Testis (tissue), 3 donors: ENCODE measurements around the gene AUTS2. TPM values are rescaled to one million over a fixed set of nuclear protein-coding genes. Genes with fewer than 3 reads are reported as not detected.

Experiments
- DNase-seq: peaks from one replicate; pipeline ENCODE4 v3.0.0-alpha.2; 2019
- H3K27ac ChIP-seq, 2 donors: fragments of 200-600 bp; sonication (generic); one replicate each; pipeline ENCODE4 v1.5.1; 2019
- H3K27me3 ChIP-seq: fragments of 200-600 bp; sonication (generic); one replicate; pipeline ENCODE4 v1.5.1; 2019
- H3K36me3 ChIP-seq: fragments of 200-600 bp; sonication (generic); one replicate; pipeline ENCODE4 v1.5.1; 2017; ENCODE audit warnings: low read depth; ENCODE audit errors: missing control alignments
- H3K4me1 ChIP-seq: fragments of 200-600 bp; sonication (generic); one replicate; pipeline ENCODE4 v1.5.1; 2019
- H3K4me3 ChIP-seq, 2 donors: fragments of 200-600 bp; sonication (generic); one replicate each; pipeline ENCODE4 v1.5.1; 2017 to 2019
- H3K9me3 ChIP-seq: fragments of 200-600 bp; sonication (generic); one replicate; pipeline ENCODE4 v1.5.1; 2017
- POLR2A ChIP-seq: fragments of 450-650 bp; IDR thresholded peaks from one replicate; pipeline ENCODE4 v1.6.1; 2017; ENCODE audit warnings: antibody characterized with exemption, mild to moderate bottlenecking, moderate library complexity
- WGBS, 2 donors: methylation state at CpG; one replicate each; pipeline ENCODE4 v1.1.5; 2018; 5-methylcytosine and 5-hydroxymethylcytosine counted together
- intact Hi-C: fragments of 100-400 bp; cut with DNase I; formaldehyde crosslinking; loops from one replicate; pipeline ENCODE4 v1.15.1; 2023; ENCODE audit warnings: low total_unique reads
- polyA plus RNA-seq: library from polyadenylated mRNA; stranded (reverse); fragments of 350-450 nt; fragmentation: Illumina TruSeq; extraction: RNeasy Lipid Tissue Mini Kit (QIAGEN cat#74804); gene quantifications from one replicate; pipeline ENCODE4 v1.2.3, GENCODE V29; 2014; ENCODE audit warnings: low read depth, low replicate concordance; ENCODE audit not compliant: insufficient read depth
- total RNA-seq, 2 donors: library from RNA; depleted of rRNA; stranded (reverse); fragments of >200 nt; gene quantifications; one replicate each; pipeline ENCODE4 v1.2.3, GENCODE V29; 2016
- TF ChIP-seq, protein P1 (sequence below), 3 experiments: fragments of 450-650 bp in 2 of 3; fragments of 200-600 bp in 1 of 3; sonication (generic) in 1 of 3; IDR thresholded peaks; one replicate each; pipeline ENCODE4 v1.5.1; 2016 to 2019; ENCODE audit warnings: antibody characterized with exemption in 3 of 3, mild to moderate bottlenecking in 2 of 3, moderate library complexity in 1 of 3

The AUTS2 gene
- total and polyA plus RNA-seq, 3 donors from 2014 or later: 21.3 to 75.5 (median 56.1) TPM

DNA sequence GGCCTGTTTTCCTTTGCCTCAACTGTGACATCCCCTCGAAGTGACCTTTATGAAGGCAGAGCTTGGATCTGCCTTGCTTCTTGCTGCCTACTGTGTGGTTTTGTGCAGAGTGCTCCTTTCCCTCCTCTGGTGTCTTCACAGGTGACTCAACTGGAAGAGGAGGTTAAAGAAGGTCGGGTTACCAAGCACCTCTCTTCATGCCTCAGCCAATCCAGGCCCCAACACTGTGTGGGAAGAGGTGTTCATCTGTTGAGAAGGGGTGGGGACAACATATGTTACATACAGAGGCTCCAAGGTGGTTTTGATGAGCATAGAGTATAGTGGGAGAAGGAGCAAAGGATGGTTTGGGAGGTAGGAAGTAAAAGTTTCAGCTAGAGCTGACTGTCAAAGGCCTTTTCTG, 155.7 kb downstream of the AUTS2 start:
- Histone ChIP-seq H3K4me1 (peaks cover 13% of the 10 kb centered on the region), H3K27ac (no peak overlapping the region)

DNA sequence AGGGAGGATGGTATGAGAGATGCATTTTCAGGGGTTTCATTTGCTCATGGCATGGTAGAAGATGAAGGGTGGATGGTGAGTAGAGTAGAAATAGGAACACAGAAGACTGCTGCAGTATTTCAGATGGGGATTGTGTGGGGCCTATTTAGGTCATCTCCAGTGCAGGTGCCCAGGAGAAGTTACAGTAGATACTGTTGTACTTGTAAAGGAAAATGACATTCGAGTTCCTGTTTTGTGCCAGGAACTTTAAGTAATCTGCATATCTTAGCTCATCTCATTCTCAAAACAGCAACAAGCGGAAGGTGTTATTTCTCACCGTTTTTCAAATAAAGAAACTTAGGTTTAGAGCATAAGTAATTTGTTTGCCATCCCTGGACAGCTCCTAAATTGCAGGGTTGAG, 156.2 kb downstream of the AUTS2 start:
- H3K4me3 ChIP-seq: no peak overlapping the region
- H3K27ac ChIP-seq: no peak overlapping the region
- no peak for TF ChIP-seq POLR2A
- TF ChIP-seq, protein P1, sequence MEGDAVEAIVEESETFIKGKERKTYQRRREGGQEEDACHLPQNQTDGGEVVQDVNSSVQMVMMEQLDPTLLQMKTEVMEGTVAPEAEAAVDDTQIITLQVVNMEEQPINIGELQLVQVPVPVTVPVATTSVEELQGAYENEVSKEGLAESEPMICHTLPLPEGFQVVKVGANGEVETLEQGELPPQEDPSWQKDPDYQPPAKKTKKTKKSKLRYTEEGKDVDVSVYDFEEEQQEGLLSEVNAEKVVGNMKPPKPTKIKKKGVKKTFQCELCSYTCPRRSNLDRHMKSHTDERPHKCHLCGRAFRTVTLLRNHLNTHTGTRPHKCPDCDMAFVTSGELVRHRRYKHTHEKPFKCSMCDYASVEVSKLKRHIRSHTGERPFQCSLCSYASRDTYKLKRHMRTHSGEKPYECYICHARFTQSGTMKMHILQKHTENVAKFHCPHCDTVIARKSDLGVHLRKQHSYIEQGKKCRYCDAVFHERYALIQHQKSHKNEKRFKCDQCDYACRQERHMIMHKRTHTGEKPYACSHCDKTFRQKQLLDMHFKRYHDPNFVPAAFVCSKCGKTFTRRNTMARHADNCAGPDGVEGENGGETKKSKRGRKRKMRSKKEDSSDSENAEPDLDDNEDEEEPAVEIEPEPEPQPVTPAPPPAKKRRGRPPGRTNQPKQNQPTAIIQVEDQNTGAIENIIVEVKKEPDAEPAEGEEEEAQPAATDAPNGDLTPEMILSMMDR (IDR thresholded peaks at IDR 0.05): no peak
- H3K36me3 ChIP-seq: no peaks in the 10 kb centered on the region
- intact Hi-C loops: no loop called here
- no peaks in the 10 kb centered on the region for H3K27me3 ChIP-seq
- WGBS, 2 donors: 75 to 77% methylated on average over 3 of the region's 3 CpGs
- no peaks in the 10 kb centered on the region for H3K9me3 ChIP-seq
- no peak for DNase-seq
- peaks cover 13% of the 10 kb centered on the region for H3K4me1 ChIP-seq

More for the DNA sequence above, 155.7 kb downstream of the AUTS2 start:
- Histone ChIP-seq H3K36me3 (no peaks in the 10 kb centered on the region), H3K4me3 (no peak overlapping the region), H3K9me3 (no peaks in the 10 kb centered on the region), H3K27me3 (no peaks in the 10 kb centered on the region)
- no peak for DNase-seq
- intact Hi-C loops: no loop called here
- TF ChIP-seq, protein P1 (IDR thresholded peaks at IDR 0.05): no peak
- no peak for TF ChIP-seq POLR2A
- WGBS, 2 donors: 71 to 83% methylated on average over 2 of the region's 2 CpGs

DNA sequence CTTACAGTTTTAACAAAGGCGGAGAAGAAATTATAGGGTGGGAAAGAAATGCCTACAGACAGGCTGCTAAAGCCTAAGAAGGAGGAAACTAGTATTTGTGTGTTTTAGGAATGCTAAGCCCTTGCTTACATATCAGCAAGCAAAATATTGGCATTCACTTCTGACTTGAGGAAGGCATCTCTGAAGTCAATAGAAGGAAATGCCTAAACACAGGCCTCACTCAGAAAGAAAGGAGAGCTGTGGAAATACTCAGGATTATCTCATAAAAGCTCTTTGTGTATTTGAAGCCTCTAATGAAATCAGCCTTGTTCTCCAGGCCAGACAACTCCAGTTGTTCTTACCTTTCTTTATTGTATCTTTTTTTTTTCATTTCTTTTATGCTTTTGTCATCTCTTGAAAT, 158.0 kb downstream of the AUTS2 start:
- DNase-seq: no peak
- intact Hi-C loops: no loop called here
- Histone ChIP-seq H3K36me3 (no peaks in the 10 kb centered on the region), H3K4me1 (peaks cover 13% of the 10 kb centered on the region), H3K4me3 (no peak overlapping the region), H3K9me3 (no peaks in the 10 kb centered on the region), H3K27ac (no peak overlapping the region), H3K27me3 (no peaks in the 10 kb centered on the region)
- WGBS, 2 donors: 85 to 89% methylated on average over 1 of the region's 1 CpG
- TF ChIP-seq POLR2A: no peak
- TF ChIP-seq, protein P1 (IDR thresholded peaks at IDR 0.05): no peak

DNA sequence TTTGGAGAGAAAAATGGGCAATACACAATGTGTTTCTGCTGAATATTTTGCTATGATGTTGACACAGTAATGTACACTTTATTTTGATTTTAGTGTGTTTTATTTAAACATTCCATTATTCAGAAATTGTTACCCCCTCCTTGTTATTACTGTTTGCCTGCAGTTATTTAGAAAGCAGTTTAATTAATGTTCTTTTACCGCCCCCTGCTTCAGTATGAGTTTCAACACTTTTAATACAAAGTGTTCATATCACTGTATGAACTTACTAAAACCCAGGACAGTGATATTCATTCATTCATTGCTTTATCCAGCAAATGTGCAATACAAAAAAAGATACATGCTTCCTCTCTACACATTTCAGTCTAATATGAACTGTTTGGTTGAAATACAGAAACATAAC, 159.3 kb downstream of the AUTS2 start:
- H3K27me3 ChIP-seq: no peaks in the 10 kb centered on the region
- 71 to 76% methylated on average over 1 of the region's 1 CpG for WGBS, 2 donors
- H3K4me3 ChIP-seq: no peak overlapping the region
- H3K9me3 ChIP-seq: no peaks in the 10 kb centered on the region
- no peaks in the 10 kb centered on the region for H3K36me3 ChIP-seq
- TF ChIP-seq, protein P1 (IDR thresholded peaks at IDR 0.05): no peak
- TF ChIP-seq POLR2A: no peak
- H3K27ac ChIP-seq: no peak overlapping the region
- no peak for DNase-seq
- peaks cover 6% of the 10 kb centered on the region for H3K4me1 ChIP-seq
- intact Hi-C loops: no loop called here

DNA sequence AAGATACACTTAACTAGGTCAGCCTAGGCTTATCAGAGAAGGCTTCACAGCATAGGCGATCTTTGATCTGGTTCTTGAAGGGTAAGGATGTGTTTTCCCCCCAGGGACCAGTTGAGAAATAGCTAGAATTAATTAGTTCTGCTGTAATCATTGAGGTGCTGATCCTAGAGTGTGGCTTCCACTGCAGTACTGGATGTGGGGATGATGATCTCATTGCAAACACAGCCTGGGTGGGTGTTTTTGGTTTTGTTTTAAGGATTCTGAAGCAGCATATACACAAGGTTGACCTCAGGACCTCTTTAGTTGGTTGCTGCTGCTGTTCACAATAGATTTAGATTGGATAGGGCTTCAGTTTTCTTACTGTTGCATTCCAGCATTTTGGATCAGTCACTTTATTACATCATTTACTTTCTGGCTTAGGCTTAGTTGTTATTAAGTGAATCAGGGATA, 159.7 kb downstream of the AUTS2 start:
- no peak for DNase-seq
- Histone ChIP-seq H3K9me3 (no peaks in the 10 kb centered on the region), H3K27me3 (no peaks in the 10 kb centered on the region), H3K4me3 (no peak overlapping the region), H3K4me1 (peaks cover 6% of the 10 kb centered on the region), H3K36me3 (no peaks in the 10 kb centered on the region), H3K27ac (no peak overlapping the region)
- WGBS, 2 donors: 47 to 74% methylated on average over 1 of the region's 1 CpG
- TF ChIP-seq POLR2A: no peak
- TF ChIP-seq, protein P1 (IDR thresholded peaks at IDR 0.05): no peak
- intact Hi-C loops: no loop called here
